Liver (tissue), 3 donors: ENCODE measurements around the gene VSTM2L.

Experiments used
- ATF3 ChIP-seq: IDR thresholded peaks from 2 replicates; pipeline ENCODE4 v1.6.1; 2016; ENCODE audit warnings: antibody characterized with exemption
- EGR1 ChIP-seq, 2 donors: IDR thresholded peaks; 2 replicates each; pipeline ENCODE4 v1.6.1; 2016 to 2018; ENCODE audit warnings: antibody characterized with exemption in 2 of 2, low read depth in 2 of 2
- FOXA1 ChIP-seq: IDR thresholded peaks from 2 replicates; pipeline ENCODE4 v1.6.1; 2016; ENCODE audit warnings: antibody characterized with exemption
- GABPA ChIP-seq, 2 donors: IDR thresholded peaks in 1 of 2; conservative IDR thresholded peaks in 1 of 2; 2 replicates each; pipeline ENCODE4 v1.6.1; 2016; ENCODE audit warnings: antibody characterized with exemption in 2 of 2, mild to moderate bottlenecking in 1 of 2, moderate library complexity in 1 of 2
- HNF4A ChIP-seq, 2 donors: conservative IDR thresholded peaks; 2 replicates each; pipeline ENCODE4 v1.6.1; 2016; ENCODE audit warnings: antibody characterized with exemption in 2 of 2, mild to moderate bottlenecking in 2 of 2
- RAD21 ChIP-seq, 2 donors: IDR thresholded peaks; 2 replicates each; pipeline ENCODE4 v1.6.1; 2016; ENCODE audit warnings: antibody characterized with exemption in 2 of 2, mild to moderate bottlenecking in 2 of 2
- REST ChIP-seq: IDR thresholded peaks from 2 replicates; pipeline ENCODE4 v1.6.1; 2016; ENCODE audit warnings: antibody characterized with exemption, mild to moderate bottlenecking
- SP1 ChIP-seq: IDR thresholded peaks from 2 replicates; pipeline ENCODE4 v1.6.1; 2018; ENCODE audit warnings: antibody characterized with exemption, mild to moderate bottlenecking
- TAF1 ChIP-seq: conservative IDR thresholded peaks from 2 replicates; pipeline ENCODE4 v1.6.1; 2016; ENCODE audit warnings: antibody characterized with exemption, mild to moderate bottlenecking
- YY1 ChIP-seq: IDR thresholded peaks from 2 replicates; pipeline ENCODE4 v1.6.1; 2016; ENCODE audit warnings: antibody characterized with exemption, mild to moderate bottlenecking
- TF ChIP-seq, protein P1 (sequence below): fragments of 150-350 bp; IDR thresholded peaks from 2 replicates; pipeline ENCODE4 v1.5.1; 2017; ENCODE audit warnings: improper control_type of control experiment, low read depth, low read length; ENCODE audit not compliant: missing input control
- TF ChIP-seq, protein P2 (sequence below): IDR thresholded peaks from 2 replicates; pipeline ENCODE4 v1.6.1; 2016; ENCODE audit warnings: antibody characterized with exemption
- TF ChIP-seq, protein P3 (sequence below): IDR thresholded peaks from 2 replicates; pipeline ENCODE4 v1.6.1; 2016; ENCODE audit warnings: antibody characterized with exemption
- donor health status: healthy.
- donor health status: healthy.

DNA sequence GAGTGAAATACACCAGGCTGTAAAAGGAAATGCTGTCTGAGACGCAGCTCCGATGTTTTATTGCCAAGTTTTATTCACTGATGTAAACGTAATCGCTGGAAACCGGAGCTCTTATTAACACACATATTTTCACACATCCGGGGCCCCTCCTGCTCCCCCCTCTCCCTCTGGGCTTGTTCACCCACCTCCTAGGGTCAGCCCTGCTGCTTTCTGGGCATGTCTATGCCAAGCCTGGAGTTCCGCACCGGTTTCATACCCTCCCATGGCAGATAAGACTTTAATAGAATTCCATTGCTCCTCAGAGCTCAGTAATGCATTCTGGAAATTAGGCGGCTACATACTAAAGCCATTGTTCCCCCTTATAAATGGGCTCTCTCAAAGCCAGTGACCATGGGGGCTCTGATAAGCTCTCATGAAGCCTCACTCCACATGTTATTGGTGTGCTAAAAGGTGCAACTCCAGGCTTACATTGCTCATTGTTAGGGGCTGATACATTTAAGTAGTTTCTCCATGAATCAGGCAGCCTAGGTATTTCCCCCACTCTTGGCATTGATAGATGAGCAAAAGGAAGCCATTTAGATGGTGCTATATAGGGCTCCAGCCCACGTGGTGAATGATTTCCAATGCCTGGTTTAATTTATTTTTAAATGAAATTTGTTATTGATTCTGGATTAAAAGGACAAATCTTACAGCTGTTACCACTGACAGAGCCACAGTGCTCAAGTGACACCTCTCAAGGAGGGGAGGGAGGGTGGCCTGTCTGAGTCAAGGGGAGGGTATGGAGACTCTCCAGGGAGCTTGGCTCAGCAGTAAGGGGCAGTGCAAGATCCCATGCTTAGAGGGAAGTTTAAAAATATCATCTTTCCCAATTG lies 4.5 kb upstream of the VSTM2L start:
- TF ChIP-seq, protein P1, sequence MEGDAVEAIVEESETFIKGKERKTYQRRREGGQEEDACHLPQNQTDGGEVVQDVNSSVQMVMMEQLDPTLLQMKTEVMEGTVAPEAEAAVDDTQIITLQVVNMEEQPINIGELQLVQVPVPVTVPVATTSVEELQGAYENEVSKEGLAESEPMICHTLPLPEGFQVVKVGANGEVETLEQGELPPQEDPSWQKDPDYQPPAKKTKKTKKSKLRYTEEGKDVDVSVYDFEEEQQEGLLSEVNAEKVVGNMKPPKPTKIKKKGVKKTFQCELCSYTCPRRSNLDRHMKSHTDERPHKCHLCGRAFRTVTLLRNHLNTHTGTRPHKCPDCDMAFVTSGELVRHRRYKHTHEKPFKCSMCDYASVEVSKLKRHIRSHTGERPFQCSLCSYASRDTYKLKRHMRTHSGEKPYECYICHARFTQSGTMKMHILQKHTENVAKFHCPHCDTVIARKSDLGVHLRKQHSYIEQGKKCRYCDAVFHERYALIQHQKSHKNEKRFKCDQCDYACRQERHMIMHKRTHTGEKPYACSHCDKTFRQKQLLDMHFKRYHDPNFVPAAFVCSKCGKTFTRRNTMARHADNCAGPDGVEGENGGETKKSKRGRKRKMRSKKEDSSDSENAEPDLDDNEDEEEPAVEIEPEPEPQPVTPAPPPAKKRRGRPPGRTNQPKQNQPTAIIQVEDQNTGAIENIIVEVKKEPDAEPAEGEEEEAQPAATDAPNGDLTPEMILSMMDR = no peak
- TF ChIP-seq SP1 (no peak), RAD21 (IDR thresholded peaks at IDR 0.05) (no peak), EGR1 (IDR thresholded peaks at IDR 0.05; ENCODE audit: low read depth in 2 of 2) (no peak), TAF1 (no peak), FOXA1 (no peak), ATF3 (no peak), YY1 (no peak), HNF4A (conservative IDR thresholded peaks at IDR 0.05) (no peak), REST (no peak), GABPA (IDR thresholded peaks at IDR 0.05 in 1 of 2, conservative IDR thresholded peaks at IDR 0.05 in 1 of 2) (no peak)
- TF ChIP-seq, protein P2, sequence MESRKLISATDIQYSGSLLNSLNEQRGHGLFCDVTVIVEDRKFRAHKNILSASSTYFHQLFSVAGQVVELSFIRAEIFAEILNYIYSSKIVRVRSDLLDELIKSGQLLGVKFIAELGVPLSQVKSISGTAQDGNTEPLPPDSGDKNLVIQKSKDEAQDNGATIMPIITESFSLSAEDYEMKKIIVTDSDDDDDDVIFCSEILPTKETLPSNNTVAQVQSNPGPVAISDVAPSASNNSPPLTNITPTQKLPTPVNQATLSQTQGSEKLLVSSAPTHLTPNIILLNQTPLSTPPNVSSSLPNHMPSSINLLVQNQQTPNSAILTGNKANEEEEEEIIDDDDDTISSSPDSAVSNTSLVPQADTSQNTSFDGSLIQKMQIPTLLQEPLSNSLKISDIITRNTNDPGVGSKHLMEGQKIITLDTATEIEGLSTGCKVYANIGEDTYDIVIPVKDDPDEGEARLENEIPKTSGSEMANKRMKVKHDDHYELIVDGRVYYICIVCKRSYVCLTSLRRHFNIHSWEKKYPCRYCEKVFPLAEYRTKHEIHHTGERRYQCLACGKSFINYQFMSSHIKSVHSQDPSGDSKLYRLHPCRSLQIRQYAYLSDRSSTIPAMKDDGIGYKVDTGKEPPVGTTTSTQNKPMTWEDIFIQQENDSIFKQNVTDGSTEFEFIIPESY = no peak
- TF ChIP-seq, protein P3, sequence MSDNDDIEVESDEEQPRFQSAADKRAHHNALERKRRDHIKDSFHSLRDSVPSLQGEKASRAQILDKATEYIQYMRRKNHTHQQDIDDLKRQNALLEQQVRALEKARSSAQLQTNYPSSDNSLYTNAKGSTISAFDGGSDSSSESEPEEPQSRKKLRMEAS = no peak
